LHCN-M2 (cell line): ENCODE results near the gene CFAP65. TPM values are rescaled to one million over a fixed set of nuclear protein-coding genes. Genes with fewer than 3 reads are reported as not detected.
A peak's percentile ranks its signal among the peaks of the same experiment; 100 is the strongest.

ENCODE experiments used
- DNase-seq: peaks from one replicate; pipeline ENCODE4 v3.0.0-alpha.2; 2012; ENCODE audit warnings: low read depth
- polyA plus RNA-seq: library from polyadenylated mRNA; unstranded; fragments of >200 nt; gene quantifications from one replicate; pipeline ENCODE4 v1.2.1, GENCODE V29; 2012; ENCODE audit warnings: missing spikeins
- total RNA-seq: library from RNA; depleted of rRNA; stranded (reverse); fragments of >200 nt; gene quantifications from 2 replicates; pipeline ENCODE4 v1.2.3, GENCODE V29; 2014; rRNA removed

Gene CFAP65, protein sequence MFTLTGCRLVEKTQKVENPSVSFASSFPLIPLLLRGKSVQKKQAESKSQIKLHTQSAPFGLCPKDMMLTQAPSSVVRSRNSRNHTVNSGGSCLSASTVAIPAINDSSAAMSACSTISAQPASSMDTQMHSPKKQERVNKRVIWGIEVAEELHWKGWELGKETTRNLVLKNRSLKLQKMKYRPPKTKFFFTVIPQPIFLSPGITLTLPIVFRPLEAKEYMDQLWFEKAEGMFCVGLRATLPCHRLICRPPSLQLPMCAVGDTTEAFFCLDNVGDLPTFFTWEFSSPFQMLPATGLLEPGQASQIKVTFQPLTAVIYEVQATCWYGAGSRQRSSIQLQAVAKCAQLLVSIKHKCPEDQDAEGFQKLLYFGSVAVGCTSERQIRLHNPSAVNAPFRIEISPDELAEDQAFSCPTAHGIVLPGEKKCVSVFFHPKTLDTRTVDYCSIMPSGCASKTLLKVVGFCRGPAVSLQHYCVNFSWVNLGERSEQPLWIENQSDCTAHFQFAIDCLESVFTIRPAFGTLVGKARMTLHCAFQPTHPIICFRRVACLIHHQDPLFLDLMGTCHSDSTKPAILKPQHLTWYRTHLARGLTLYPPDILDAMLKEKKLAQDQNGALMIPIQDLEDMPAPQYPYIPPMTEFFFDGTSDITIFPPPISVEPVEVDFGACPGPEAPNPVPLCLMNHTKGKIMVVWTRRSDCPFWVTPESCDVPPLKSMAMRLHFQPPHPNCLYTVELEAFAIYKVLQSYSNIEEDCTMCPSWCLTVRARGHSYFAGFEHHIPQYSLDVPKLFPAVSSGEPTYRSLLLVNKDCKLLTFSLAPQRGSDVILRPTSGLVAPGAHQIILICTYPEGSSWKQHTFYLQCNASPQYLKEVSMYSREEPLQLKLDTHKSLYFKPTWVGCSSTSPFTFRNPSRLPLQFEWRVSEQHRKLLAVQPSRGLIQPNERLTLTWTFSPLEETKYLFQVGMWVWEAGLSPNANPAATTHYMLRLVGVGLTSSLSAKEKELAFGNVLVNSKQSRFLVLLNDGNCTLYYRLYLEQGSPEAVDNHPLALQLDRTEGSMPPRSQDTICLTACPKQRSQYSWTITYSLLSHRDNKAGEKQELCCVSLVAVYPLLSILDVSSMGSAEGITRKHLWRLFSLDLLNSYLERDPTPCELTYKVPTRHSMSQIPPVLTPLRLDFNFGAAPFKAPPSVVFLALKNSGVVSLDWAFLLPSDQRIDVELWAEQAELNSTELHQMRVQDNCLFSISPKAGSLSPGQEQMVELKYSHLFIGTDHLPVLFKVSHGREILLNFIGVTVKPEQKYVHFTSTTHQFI (N-terminal part only)
- under 0.01 TPM in 1 of 2 replicates, not detected in the other for total RNA-seq
- not detected for polyA plus RNA-seq

DNA sequence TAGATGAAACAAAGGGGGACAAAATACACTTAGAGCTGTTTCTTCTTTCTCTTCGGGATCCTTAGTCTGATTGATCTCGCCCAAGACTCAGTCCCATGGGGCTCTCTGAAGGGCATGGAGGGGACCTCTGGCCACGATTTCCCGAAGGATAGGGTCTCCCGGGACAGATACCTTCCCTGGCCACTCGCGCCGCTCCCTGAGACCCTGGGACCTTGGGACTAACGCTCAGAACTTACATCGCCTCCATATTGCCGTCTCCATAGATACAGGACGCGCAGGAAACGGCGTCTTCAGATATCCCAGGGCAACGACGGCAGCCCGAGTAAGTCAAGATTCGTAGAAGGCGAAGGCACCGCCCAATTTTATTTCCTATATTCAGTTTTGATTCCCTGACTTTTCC lies at the start of gene CFAP65:
Gene CFAP65, minus strand, starts transcription at position 265 of the 400 bp plus-strand sequence. CDS start 2,468 bp downstream, outside the sequence.
- DNase-seq: peak; percentile 49

DNA sequence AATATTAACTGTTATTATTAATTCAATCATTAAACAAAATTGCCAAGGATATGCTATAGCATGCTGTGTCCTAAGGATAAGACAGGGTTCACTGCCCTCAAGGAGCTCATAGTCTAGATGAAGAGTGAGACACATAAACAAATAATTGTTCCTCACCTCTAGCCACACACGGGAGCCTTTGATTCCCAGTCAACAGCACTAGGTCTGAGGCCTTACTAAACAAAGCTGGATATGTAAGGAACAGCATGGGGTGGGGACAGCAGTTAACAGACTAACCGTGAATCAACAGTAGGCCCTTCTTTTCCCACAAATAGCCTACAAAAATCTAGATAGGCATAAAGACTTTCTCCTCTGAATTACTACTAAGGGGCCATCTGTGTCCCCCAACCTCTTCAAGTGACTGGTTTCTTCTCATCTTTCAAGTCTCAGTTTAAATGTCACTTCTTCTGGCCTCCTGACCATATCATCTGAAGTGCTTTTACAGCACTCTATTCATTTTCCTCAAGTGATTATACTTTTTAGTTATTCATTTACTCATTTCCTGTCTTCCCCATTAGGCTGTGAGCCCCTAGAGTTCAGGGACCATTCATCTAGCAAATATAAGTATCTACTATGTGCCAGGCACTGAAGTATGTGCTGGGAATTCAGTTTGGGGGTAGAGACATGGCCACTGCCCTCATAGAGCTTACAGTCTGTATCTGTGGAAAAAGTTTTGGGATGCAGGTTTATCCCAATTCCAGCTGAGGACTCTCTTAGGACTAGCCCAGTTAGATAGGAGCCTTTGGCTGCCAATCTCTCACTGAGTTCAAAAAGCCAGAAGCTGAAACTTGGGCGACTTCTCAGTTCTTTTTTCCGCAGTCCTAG lies 49.4 kb upstream of the CFAP65 start:
- no peak for DNase-seq

- DNase-seq: no peak
Observed at GRCh38 chr2:219089330-219089729, 48.0 kb upstream of the CFAP65 start.

- no peak for DNase-seq
Observed at GRCh38 chr2:219087848-219088247, 46.5 kb upstream of the CFAP65 start.

GRCh38 chr2:219087361-219087760 lies 46.0 kb upstream of the CFAP65 start:
- no peak for DNase-seq

DNA sequence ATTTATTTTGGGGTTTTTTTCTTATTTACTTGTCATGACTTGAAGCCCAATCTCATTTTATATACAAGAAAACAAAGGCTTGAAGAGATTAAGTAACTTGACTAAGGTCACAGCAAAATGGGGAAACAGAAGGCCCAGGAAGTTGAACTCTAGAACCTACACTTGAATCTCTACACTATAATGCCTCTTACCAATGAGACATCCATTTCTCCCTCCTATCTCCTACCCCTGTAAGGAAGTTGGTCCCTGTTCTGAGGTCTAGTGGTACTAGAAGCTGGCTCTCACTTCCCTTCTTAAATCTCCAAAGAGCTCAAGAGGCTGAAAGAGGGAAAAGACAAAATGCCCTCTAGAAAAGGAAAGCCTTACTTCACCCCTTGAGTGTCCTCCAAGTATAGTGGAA lies 44.9 kb upstream of the CFAP65 start:
- no peak for DNase-seq

DNA sequence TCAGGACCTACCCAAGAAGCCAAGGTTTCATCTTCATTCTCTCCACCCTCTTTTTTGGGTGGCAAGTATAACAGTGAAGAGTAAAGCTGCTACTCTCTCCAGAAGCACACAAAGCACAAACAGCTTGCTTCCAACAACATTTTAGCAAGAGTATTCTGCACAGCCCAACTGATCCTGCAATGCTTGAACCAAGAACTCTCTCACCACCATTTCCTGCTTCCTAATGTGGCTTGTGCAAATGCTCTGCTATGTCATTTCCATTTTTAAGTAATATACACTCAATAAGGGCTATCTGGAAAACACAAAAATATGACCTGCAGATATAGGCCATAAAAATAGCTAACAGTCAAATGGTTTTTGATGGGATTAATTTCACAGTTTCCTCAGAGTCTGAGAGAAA lies 43.5 kb upstream of the CFAP65 start:
- no peak for DNase-seq

DNA sequence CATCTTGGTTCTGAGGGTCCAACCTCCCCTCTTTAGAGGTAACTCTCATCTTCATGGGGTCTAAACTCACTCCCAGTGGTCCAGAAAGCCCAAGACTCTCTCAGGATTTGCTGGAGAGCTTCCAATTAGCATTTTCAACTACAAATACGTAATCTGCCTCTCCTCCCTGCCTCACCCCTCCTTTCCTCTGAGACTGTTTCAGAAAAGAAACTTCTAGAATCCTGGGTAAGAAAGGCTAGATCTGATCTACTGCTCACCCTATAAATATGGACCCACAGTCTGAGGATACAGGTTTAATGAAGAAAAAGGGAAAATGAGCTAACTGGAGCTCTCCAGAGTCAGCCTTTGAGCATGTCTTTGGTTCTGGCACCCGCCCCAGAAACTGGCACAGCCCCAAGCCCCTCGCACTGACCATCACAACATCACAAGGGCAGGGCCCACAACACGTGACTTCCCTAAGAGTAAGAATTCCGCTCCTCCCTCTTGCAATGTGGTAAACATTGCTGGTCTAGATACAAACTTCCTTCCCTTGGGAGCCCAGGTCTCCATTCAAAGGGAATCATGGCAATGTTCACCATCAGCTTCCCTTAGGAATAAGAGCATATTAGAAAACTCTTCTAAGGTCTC lies 41.1 kb upstream of the CFAP65 start:
- no peak for DNase-seq

- DNase-seq: no peak
Observed at GRCh38 chr2:219081701-219082331, 40.5 kb upstream of the CFAP65 start.

GRCh38 chr2:219081096-219081495 lies 39.8 kb upstream of the CFAP65 start:
- DNase-seq: no peak

DNA sequence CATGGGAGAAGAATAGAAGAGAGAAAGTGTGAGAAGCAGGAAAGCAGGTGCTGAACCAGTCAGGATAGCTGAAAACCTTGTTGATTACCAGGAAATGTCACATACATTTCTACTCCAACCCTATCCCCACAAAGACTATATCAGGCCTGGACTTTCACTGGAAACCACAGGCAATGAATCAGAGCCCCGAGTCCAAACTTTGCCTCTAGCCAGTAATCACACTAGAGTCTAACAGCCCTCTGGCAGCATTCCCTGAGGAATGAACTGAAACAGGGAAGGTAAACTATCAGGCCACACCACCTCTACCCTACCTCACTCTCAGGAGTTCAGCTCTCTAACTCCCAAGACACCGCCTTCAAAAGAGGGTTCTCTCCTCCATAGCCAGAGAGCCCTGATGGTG lies 38.1 kb upstream of the CFAP65 start:
- DNase-seq: peak; percentile 42

DNA sequence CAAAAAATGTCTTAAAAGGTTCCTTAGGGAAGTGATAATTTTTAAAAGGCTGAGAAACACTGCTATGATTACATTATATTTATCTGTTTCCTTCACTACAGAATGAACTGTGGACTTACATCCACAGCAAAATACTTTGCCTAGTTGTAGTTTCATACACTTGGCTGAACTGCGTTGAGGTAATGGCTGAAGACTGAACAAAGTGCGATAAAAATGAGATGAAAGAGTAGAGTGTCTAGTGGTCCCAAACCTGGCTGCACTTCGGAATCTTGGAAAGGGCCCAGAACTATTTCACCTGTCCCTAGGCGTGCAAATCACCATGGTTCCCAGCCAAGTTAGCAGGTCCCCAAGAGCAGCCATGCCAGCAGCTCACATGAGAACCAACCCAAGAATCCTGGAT lies 37.6 kb upstream of the CFAP65 start:
- no peak for DNase-seq

- no peak for DNase-seq
Observed at GRCh38 chr2:219078126-219078525, 36.8 kb upstream of the CFAP65 start.

DNA sequence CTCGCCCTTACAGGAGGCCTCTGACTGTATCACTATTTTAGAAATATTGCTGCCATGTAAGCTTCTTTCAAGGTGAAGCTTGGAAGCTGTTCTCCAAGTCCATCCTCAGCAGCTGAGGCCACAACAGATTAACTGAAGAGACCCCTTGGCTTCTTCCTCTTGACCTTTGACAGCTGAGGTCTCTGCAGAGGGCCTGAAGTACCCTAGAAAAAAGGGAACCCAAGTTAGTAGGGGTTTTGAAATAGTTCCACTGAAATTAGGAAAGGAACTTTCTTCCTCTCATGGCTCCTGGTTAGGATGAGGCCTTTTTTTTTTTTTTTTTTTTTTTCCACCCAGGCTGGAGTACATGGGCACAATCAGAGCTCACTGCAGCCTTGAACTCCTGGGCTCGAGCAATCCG lies 34.9 kb upstream of the CFAP65 start:
- no peak for DNase-seq

GRCh38 chr2:219073413-219074129 lies 32.3 kb upstream of the CFAP65 start:
- DNase-seq: peak; percentile 60

- no peak for DNase-seq
Observed at GRCh38 chr2:219072741-219073250, 31.5 kb upstream of the CFAP65 start.

GRCh38 chr2:219071131-219071816 lies 30.0 kb upstream of the CFAP65 start:
- peak; percentile 31 for DNase-seq

GRCh38 chr2:219065484-219065883 lies 24.2 kb upstream of the CFAP65 start:
- DNase-seq: no peak
